Stimulated activated CD8-positive, alpha-beta memory T cell treated with anti-CD3 and anti-CD28 coated beads, Interleukin-7, amount 100 ng/mL, for 48 hours (primary cell): Measurements from ENCODE around the gene STRBP.
A peak's percentile ranks its signal among the peaks of the same experiment; 100 is the strongest.
"Not testable (repeated sequence)": the region's sequence is repeated elsewhere in the genome, so short reads cannot be mapped to it uniquely, and the experiment has no call there.

Experiments
- DNase-seq, 2 donors: peaks; one replicate each; pipeline ENCODE4 v3.0.0-alpha.2; 2020; ENCODE audit warnings: low read depth in 1 of 2; ENCODE audit errors: extremely low read depth in 1 of 2

The STRBP gene

DNA sequence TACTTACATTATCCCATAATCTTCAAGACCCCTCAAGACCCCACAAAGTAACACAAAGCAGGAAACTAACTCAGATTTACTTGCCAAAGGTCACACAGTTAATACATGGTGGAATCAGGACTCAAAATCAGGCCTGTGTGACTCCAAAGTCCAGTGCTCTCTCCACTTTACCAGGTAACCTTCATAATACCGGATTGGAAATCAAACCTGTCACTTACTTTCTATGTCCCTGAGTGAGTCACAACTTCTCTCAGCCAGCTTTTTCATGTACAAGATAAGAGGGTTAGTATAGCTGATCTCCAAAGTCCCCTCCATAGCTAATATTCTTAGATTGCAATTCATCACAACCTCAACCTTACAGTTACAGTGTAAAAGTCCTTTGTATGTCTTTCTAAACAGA lies 17.1 kb downstream of the STRBP start:
- no peak for DNase-seq

DNA sequence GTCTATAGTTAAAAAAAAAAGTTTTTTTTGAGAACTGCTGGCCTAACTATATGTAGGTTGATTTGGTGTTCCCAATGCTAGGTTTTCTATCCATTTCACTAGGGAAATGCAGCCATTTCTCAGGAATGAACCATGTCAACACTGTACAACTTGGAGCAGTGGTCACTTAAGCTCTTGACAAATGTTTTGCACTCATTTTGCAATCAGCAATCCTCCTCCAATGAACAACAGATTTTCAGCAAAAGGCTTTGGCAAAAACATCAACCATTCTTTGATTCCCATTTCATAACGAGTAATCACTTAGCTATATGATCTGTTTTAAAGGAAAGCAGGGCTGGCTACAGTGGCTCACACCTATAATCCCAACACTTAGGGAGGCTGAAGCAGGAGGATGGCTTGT lies 17.9 kb downstream of the STRBP start:
- no peak for DNase-seq

DNA sequence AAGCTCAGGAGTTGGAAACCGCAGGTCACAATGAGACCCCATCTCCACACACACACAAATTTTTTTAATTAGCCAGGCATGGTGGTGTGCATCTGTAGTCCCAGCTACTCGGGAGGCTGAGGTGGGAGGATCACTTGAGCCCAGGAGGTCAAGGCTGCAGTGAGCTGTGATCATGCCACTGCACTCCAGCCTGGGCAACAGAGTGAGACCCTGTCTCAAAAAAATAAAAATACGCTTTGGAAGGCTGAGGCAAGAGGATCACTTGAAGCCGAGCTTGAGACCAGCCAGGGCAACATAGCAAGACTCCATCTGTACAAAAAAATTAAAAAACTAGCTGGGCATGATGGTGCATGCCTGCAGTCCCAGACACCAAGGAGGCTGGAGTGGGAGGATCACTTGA lies 19.2 kb downstream of the STRBP start:
- not testable (repeated sequence) for DNase-seq

DNA sequence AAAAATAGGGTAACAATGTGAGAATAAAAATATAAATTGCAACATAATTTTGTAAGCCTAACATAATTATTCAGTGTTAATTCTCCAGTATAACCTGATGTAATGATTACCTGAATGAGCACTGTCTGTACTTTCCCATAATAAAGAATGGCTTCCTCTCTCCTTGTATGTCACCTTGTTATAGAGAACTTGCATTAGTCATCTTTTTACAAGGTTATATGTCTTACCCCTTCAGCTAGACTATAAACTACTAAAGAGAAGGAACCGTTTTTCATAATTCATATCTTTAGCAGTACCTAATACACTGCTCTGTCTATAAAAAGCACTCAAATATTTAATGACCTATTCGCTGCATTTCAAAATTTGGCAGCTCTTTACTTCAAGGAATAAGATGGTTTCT lies 19.8 kb downstream of the STRBP start:
- no peak for DNase-seq

DNA sequence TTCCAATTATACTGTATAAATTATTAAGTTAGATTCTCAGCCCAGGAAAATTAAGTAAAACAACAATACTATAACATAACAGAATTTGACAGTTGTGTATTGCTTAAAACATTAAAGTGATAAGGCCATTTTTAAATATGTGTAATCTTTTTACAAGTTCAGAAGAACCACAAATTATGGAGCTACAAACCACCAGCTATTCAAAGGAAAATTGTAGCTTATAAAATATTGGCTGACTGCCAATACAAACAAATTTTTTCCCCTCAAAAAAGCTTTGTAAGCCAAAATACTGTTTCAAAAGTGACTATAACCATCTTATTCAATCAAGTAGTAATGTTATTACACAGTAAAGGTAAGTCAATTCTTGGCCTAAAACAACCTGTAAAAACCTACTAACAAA lies 21.9 kb downstream of the STRBP start:
- DNase-seq, result no peak

DNA sequence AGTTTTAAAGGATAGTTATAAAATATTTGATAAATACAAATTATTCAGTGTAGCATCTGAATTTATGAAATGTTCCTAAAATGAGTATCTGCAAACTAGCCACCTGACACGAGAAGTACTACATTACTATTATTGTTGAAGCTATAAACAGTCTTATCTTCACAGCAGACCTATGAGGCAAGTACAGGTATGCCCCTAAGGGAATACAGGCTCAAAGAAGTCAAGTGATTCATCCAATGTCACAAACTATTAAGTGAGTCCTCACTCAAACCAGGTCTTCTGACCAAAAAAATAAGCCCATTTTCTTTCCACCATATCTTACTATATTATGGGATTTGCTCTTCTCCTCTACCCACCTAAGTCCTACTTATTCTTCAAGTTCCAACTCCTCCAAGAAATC lies 28.7 kb downstream of the STRBP start:
- no peak for DNase-seq

DNA sequence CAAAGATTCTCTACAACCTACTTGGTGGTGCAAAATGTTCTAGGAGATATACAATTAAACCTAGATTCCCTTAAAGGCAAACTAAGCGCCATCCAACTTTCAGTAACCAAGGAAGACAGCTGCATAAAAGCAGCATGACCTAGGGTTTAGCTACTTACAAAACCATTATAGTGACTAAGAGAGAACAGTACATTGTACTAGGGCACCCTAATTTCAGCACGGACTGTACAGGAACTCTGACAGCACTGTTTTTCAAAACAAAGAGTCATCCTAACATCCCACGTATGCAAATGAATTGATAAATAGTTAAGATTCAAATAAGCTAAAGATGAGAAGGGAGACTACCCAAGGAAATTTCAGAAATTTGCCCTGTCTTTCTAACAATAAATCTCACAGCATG lies 30.0 kb downstream of the STRBP start:
- no peak for DNase-seq

DNA sequence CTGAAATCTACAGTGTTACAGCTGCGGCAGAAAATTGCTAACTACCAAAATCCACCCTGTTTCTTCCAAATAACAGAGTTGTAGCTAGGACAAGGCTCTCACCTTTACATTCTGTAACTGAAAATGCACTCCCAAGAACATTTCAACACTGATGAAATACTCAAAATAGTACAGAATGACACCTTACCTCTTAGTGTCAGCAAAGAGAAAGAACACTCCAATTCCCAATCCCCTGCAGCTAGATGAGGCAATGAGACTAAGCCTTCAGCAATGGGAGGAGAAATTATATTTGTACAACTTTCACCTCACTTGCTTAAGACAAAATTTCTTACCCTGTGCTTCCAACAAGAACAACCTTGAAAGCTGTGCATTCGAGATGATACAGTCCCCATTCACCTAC lies 31.2 kb downstream of the STRBP start:
- DNase-seq, result no peak

DNA sequence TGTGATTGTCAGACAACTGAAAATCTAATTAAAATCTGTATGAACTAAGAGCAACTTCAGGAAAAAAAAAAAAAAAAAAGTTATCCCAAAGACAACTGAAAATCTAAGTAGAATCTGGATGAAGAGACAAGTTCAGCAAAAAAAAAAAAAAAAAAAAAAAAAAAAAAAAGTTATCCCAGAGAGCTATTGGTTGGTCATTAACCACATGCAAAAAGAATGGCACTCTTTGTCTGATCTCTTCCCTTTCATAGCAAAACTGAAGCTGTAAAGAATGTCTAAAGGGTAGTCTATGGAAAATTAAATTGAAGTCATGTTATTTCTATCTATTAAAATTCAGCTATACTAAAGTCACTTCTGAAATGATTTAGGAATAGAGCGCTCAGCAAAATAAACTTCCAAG lies 32.9 kb downstream of the STRBP start:
- no peak for DNase-seq

DNA sequence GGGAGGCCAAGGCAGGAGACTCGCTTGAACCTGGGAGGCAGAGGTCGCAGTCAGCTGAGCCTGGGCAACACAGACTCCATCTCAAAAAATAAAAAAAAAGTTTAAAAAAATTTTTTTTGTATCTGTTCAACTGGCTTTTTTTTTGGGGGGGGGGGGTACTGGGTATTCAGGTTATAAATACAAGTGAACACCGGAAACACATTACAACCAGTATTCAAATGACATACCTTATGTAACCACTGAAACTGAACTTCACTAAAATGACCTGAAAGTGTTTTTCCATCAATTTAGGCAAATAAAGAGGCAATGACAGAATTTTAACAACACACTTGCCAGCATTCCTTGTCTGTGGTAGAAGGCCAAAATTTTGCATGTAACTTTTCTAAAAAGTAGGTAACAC lies 33.5 kb downstream of the STRBP start:
- DNase-seq, result no peak

DNA sequence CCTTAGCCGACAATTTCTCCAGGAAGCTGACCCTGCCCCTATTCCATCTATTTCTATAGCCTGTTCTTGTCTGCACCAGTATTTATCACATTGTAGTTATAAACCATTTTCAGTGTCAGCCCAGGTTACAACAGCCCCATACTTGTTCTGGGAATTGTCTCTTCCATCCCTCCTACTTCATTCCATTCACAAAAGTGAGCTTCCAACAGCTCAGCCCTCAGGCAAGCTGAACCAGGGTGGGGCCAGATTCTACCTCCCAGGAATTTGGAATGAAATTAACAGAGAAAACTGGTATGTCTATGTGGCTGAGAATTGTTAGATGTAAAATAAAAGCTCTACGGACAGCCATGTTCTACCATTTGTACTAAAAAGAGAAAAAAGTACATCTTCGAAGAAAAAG lies 36.1 kb downstream of the STRBP start:
- DNase-seq, result no peak

DNA sequence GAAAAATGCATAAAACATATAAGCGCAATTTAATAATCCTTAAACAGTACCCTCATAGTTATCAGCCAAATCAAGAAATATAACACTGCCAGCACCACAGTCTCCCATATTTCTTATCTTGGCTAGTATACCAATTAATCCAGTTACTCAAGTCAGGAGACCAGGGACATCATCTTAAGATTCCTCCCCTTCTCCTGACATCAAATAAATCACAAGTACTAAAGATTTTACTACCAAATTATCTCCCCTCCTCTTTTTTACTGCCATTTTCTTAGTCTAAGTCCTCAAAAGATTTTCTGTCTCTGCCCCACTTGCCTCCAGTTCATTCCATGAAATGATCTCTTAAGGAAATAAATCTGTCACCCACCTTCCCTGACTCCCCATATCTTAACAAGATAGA lies 37.0 kb downstream of the STRBP start:
- no peak for DNase-seq

DNA sequence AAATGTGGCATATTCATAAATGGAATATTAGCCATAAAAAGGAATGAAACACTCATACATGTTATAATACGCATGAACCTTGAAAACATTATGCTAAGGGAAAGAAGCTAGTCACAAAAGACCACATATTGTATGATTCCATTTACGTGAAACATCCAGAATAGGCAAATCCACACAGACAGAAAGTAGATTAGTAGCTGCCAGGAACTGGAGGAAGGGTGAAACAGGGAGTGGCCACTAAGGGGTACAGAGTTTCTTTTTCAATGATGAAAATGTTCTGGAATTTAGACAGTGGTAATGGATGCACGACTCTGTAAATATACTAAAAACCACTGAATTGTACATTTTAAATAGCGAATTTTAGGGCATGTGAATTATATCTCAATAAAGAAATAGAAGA lies 39.4 kb downstream of the STRBP start:
- DNase-seq, result no peak

DNA sequence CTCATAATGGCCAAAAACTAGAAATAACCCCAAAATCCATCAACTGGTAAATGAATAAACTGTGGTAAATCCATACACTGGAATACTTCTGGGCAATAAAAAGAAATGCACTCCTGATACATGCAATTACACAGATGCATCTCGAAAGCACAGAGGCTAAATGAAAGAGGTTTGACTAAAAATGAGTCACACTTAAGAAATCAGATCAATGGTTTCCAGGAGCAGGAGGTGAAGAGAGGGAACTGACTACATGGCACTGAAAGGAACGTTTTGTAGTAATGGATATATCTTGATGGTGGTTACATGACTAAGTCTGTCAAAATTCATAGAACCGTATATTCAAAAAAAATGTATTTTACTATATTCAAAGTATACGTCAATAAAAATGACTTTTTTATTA lies 42.4 kb downstream of the STRBP start:
- DNase-seq, result no peak

DNA sequence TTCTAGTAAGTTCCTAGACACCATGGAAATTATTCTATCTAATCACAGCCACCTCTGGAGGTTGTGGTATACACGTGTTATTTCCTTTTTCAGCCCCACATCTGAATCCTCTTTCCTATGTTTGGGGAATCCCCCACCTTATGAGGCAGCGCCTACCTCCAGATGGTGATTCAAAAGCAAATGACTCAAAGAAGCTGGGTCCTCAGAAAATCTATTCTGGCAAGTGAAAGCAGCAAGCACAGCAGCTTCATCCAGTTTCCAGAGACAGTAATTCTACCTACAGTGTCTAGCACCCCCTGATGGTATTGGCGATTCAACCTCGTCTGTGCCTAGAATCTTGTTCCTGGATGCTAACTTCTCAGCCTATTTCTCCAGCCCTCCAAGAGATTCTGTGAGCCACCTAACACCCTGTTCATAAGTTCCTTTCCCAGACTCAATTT lies 43.0 kb downstream of the STRBP start:
- DNase-seq, result peak; percentile 18 to 56

DNA sequence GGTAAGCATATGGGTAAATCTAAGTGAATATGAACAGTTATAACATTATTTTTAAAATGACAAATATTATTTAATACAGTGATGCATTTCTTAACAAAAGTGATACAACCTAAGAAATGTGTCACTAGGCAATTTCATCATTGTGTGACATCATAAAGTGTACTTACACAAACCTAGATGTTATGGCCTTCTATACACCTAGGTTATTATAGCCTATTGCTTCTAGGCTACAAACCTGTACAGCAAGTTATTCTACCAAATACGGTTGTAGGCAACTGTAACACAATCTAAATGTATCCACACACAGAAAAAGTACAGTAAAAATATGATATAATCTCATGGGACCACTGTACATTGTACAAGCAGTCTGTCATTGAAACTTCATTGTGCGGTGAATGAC lies 48.3 kb downstream of the STRBP start:
- DNase-seq, result no peak

DNA sequence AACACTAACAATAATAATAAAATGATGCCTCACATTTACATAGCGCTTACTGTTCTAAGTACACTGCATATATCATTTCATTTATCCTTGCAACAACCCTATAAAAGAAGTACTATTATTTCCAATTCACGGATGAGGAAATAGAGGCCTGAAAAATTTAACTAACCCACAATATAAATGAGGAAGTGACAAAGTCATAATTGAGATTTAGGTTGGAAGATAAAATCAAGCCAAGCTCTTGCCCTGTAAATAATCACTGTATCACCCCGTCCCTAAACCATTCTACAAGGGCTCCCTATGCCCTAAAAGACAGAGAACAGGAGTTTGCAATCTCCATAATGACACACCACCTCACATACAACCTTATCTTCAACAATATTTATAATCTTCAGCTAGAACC lies 49.6 kb downstream of the STRBP start:
- DNase-seq, result no peak

DNA sequence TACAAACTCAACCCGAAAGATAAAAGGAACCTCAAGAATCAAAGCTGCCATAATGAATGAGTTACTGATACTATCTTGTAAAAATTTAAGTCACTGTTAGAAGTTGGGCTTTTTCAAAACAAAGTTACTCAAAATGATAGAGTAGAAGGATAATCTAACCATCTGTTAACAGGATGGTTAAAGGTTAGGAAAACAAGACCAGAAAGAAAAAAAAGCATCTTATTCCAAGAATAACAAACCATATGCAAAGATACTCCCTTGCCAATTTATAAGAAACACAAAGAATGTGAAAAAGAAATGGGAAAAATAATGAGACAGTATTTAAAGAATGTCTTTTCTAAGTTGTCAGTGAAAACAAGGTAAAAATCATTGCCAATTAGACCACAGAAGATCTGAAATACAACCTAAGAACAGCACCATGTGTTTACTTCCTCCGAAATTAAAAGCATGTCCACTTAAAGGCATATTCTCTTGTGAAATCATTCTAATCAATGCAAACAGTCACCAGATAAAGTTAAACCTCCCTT lies 51.2 kb downstream of the STRBP start:
- DNase-seq, result no peak

DNA sequence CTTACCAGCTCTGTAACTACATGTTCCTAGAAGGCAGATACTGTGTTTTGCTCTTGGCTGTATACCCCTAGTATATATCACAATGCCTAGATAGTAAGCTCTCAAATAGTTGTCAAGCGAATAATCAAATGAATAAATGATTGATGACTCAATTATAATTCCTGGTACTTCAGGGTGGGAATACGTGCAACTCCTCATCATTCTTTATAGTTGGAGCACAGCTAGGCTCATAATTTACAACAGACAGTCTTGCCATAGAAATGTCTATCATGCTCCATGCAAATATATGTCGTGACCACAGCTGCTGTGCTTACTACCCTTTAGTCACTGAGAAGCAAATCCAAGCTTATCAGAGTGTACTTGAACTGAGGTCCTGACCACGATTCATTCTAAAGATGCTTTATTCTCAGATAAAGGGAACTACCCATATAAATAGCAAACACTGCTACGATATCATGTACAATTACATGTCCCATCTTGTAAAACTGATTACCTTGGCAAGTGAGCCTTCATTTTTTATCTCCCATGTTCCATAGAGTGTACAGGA lies 52.1 kb downstream of the STRBP start:
- DNase-seq, result no peak

DNA sequence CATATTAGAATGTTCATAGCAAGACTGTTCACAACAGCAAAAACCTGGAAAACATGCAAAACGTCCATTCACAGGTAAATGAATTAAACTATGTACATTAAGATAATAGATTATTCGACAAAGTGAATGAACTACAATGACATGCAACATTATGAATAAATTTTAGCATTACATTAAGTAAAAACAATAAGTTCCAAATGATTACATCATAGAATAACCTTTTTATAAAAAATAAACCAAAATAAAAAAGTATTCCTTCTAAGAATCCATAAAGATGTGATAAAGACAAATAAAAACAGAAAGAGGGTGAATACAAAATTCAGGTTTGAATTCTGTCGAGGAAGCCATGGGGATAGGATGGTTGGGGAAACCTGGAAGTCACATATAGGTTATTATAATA lies 57.3 kb downstream of the STRBP start:
- DNase-seq, result no peak

DNA sequence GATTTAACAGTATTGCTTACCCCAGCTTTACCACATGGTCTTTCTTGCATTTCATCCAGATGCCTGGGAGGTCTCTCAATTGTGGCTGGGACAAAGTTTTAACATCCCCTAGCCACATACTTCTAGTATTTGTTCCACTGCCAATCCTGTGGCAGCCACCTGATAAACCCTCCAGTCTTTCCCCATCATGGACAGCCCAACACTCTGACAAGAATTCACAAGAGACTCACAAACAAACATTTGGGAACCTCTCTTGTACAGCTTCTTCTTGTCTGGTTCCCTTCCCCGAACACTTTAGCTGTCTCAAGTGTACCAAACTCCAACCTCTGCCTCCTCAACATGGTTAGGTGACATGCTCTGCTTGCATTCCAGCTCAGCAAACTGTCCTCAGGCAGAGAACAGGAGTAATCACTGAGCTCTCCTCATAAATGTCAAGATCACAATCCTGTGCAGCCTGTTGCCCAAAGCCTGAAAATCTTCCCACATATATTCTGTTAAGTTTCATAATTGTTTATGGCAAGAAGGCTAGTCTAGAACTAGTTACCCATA lies 59.7 kb downstream of the STRBP start:
- no peak for DNase-seq

DNA sequence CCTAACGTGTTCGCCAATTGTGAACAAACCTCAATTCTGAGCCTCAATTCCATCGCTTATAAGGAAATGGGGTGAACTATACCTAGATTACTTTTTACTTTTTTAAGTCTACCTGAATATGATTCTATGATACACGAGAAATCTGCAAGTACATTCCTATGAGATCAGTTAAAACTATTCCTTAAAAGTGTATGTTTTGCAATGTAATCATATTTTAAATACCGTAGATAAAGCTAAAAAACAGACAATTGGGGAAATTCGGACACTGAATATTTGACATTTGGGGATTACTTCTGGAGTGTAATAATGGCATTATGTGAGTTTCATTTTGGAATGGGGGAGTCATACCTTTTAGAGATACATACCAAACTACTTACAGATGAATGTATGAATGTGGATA lies 62.3 kb downstream of the STRBP start:
- DNase-seq, result no peak

DNA sequence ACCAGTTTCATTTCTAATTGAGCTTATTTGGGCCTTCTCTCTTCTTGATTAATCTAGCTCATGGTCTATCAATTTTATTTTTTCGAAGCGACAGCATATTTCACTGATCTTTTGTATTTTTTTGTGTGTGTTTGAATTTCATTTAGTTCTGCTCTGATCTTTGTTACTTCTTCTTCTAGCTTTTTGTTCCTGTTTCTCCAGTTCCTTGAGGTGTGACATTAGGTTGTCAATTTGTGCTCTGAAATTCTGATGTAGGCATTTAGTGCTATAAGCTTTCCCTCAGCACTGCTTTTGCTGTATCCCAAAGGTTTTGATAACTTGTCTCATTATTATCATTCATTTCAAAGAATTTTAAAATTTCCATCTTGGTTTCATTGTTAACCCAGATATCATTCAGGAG lies 67.3 kb downstream of the STRBP start:
- DNase-seq, result no peak
